Keratinocyte (primary cell): ENCODE data around the gene APCS. TPM values are rescaled to one million over a fixed set of nuclear protein-coding genes. Genes with fewer than 3 reads are reported as not detected.

ENCODE experiments used
- DNase-seq: peaks from one replicate; pipeline ENCODE4 v3.0.0-alpha.2; 2011; ENCODE audit warnings: low read depth, missing footprints, low spot score
- FAIRE-seq: peaks from 2 replicates; lab custom pipeline; 2011; peaks lifted over from hg19 to GRCh38; lab: Jason Lieb, UNC
- H2AFZ ChIP-seq: 2 replicates; pipeline ENCODE4 v1.6.0; 2012; ENCODE audit warnings: low read length, control low read depth, inconsistent platforms; ENCODE audit not compliant: control insufficient read depth
- H3K27ac ChIP-seq: 2 replicates; pipeline ENCODE4 v1.5.1; 2011; ENCODE audit warnings: low read length; ENCODE audit not compliant: control insufficient read depth, insufficient read depth
- H3K27me3 ChIP-seq: 3 replicates; pipeline ENCODE4 v1.6.0; 2011; ENCODE audit warnings: low read length; ENCODE audit not compliant: control insufficient read depth, insufficient read depth; ENCODE audit errors: extremely low read depth
- H3K36me3 ChIP-seq, 2 experiments: 2 replicates in 1 of 2; 3 replicates in 1 of 2; pipeline ENCODE4 v1.5.1; 2011; ENCODE audit warnings: low read length in 2 of 2, mild to moderate bottlenecking in 1 of 2; ENCODE audit not compliant: control insufficient read depth in 2 of 2, insufficient read depth in 2 of 2; ENCODE audit errors: extremely low read depth in 1 of 2
- H3K4me1 ChIP-seq: 3 replicates; pipeline ENCODE4 v1.5.1; 2011; ENCODE audit warnings: low read length; ENCODE audit not compliant: control insufficient read depth, insufficient read depth; ENCODE audit errors: extremely low read depth
- H3K4me2 ChIP-seq: 3 replicates; pipeline ENCODE4 v1.6.0; 2011; ENCODE audit warnings: low read depth, low read length; ENCODE audit not compliant: control insufficient read depth, insufficient read depth; ENCODE audit errors: extremely low read depth
- H3K4me3 ChIP-seq, 3 experiments: fragments of 200-600 bp in 1 of 3; sonication (generic) in 1 of 3; 2 replicates in 2 of 3; 3 replicates in 1 of 3; pipeline ENCODE4 v1.5.1; 2011 to 2016; ENCODE audit warnings: low read length in 3 of 3, mild to moderate bottlenecking in 3 of 3, control low read depth in 2 of 3, inconsistent platforms in 1 of 3, low read depth in 1 of 3, mixed read lengths in 1 of 3, mixed run types in 1 of 3, moderate library complexity in 1 of 3; ENCODE audit not compliant: control insufficient read depth in 2 of 3, insufficient read depth in 2 of 3; ENCODE audit errors: extremely low read depth in 1 of 3
- H3K79me2 ChIP-seq: 2 replicates; pipeline ENCODE4 v1.6.0; 2012; ENCODE audit warnings: low read length; ENCODE audit not compliant: control insufficient read depth, insufficient read depth
- H3K9ac ChIP-seq: 3 replicates; pipeline ENCODE4 v1.6.0; 2011; ENCODE audit warnings: low read length; ENCODE audit not compliant: control insufficient read depth, insufficient read depth; ENCODE audit errors: extremely low read depth
- H3K9me1 ChIP-seq: 3 replicates; pipeline ENCODE4 v1.6.0; 2011; ENCODE audit warnings: low read length; ENCODE audit not compliant: control insufficient read depth, insufficient read depth; ENCODE audit errors: extremely low read depth
- H3K9me3 ChIP-seq: 2 replicates; pipeline ENCODE4 v1.5.1; 2012; ENCODE audit warnings: low read depth, low read length; ENCODE audit not compliant: control insufficient read depth
- H4K20me1 ChIP-seq: 3 replicates; pipeline ENCODE4 v1.6.0; 2011; ENCODE audit warnings: low read length; ENCODE audit not compliant: control insufficient read depth, insufficient read depth; ENCODE audit errors: extremely low read depth
- EZH2 ChIP-seq: IDR thresholded peaks from one replicate; pipeline ENCODE4 v1.6.1; 2012; ENCODE audit warnings: inconsistent platforms, mild to moderate bottlenecking, low read length, moderate library complexity
- dilution Hi-C: fragments of 300-500 bp; cut with MboI; formaldehyde crosslinking; loops from one replicate; pipeline ENCODE4 v1.7.0; 2020; ENCODE audit warnings: low sequenced_read_pairs; ENCODE audit not compliant: extremely low pct_ligation_motif_present
- polyA plus RNA-seq, 5 experiments: library from polyadenylated mRNA; depleted of rRNA in 3 of 5; stranded (reverse) in 3 of 5; stranded (forward) in 1 of 5; unstranded in 1 of 5; fragments of >200 nt; gene quantifications; 1 replicate in 1 of 5; 2 replicates in 3 of 5; 3 replicates in 1 of 5; pipeline versions ENCODE4 v1.2.1 to v1.2.3, GENCODE V29; 2011 to 2012; ENCODE audit warnings: missing spikeins in 2 of 5, low read depth in 1 of 5, low replicate concordance in 1 of 5
- TF ChIP-seq, protein P1 (sequence below), 3 experiments: IDR thresholded peaks in 1 of 3; conservative IDR thresholded peaks in 1 of 3; optimal IDR thresholded peaks in 1 of 3; 2 replicates in 2 of 3; 3 replicates in 1 of 3; pipeline versions ENCODE3 to v1.5.1; 2011; ENCODE audit warnings: low read length in 3 of 3, mild to moderate bottlenecking in 3 of 3, moderate library complexity in 2 of 3, control low read depth in 1 of 3, inconsistent platforms in 1 of 3; ENCODE audit not compliant: insufficient read depth in 2 of 3; ENCODE audit errors: extremely low read depth in 1 of 3

APCS gene
- polyA plus RNA-seq, 1 donor (not counting 4 experiments of a cell fraction or from before 2014, with no cell fraction given): not detected

DNA sequence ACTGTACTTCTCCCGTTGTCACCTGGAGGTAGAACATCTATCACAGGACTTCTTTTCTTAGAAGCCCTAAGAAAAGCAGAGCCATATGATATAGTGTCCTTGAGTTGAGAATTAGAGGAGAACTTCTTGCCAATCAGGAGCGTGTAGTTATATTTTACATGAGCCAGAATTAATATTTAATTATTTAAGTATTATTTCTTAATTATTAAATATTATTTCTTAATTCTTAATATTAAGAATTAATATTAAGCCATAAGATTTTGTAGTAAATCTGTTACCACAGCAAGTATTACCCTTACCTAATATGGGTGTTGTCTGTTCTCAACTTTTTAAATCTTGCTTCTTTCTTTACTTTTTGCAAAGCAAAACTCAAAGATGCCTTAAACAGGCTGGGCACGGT lies 10.2 kb upstream of the APCS start:
- H3K9me1 ChIP-seq: no peaks in the 10 kb centered on the region
- no peak overlapping the region for H3K4me2 ChIP-seq
- dilution Hi-C loops: no loop called here
- no peaks in the 10 kb centered on the region for H3K79me2 ChIP-seq
- FAIRE-seq: no peak
- H3K36me3 ChIP-seq: no peaks in the 10 kb centered on the region
- no peaks in the 10 kb centered on the region for H3K9me3 ChIP-seq
- no peak for TF ChIP-seq EZH2
- TF ChIP-seq, protein P1, sequence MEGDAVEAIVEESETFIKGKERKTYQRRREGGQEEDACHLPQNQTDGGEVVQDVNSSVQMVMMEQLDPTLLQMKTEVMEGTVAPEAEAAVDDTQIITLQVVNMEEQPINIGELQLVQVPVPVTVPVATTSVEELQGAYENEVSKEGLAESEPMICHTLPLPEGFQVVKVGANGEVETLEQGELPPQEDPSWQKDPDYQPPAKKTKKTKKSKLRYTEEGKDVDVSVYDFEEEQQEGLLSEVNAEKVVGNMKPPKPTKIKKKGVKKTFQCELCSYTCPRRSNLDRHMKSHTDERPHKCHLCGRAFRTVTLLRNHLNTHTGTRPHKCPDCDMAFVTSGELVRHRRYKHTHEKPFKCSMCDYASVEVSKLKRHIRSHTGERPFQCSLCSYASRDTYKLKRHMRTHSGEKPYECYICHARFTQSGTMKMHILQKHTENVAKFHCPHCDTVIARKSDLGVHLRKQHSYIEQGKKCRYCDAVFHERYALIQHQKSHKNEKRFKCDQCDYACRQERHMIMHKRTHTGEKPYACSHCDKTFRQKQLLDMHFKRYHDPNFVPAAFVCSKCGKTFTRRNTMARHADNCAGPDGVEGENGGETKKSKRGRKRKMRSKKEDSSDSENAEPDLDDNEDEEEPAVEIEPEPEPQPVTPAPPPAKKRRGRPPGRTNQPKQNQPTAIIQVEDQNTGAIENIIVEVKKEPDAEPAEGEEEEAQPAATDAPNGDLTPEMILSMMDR (optimal IDR thresholded peaks at IDR 0.05 in 1 of 3, IDR thresholded peaks at IDR 0.05 in 1 of 3, conservative IDR thresholded peaks at IDR 0.05 in 1 of 3; ENCODE audit: extremely low read depth in 1 of 3, insufficient read depth in 2 of 3, low read length in 3 of 3): no peak
- no peak overlapping the region for H2AFZ ChIP-seq
- no peaks in the 10 kb centered on the region for H3K27me3 ChIP-seq
- H3K4me3 ChIP-seq: no peak overlapping the region
- no peaks in the 10 kb centered on the region for H3K4me1 ChIP-seq
- no peak overlapping the region for H3K27ac ChIP-seq
- DNase-seq: no peak
- H3K9ac ChIP-seq: no peak overlapping the region
- no peaks in the 10 kb centered on the region for H4K20me1 ChIP-seq

DNA sequence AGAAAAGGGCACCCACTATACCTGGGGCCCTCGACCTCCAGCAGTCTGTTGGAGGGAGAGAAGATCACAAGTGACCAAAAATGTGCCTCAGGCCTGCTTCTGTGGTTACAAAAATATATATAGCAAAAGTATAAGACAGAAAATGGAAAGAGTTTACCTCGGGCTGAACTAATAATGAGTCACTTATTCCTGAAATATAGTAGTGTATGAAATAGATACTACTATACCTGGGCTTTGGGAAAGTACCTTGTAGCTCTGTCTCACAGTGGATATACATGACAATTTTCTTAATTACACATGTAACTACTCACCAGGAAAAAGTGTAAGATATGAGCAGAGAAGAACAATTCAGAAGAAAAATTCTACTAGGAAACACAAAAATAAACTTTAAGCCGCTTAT lies 7.3 kb upstream of the APCS start:
- DNase-seq (no peak), FAIRE-seq (no peak)
- Histone ChIP-seq H3K4me1 (no peaks in the 10 kb centered on the region), H3K4me3 (no peak overlapping the region), H3K9me3 (no peaks in the 10 kb centered on the region), H3K9ac (no peak overlapping the region), H4K20me1 (no peaks in the 10 kb centered on the region), H3K36me3 (no peaks in the 10 kb centered on the region), H2AFZ (no peak overlapping the region), H3K79me2 (no peaks in the 10 kb centered on the region), H3K9me1 (no peaks in the 10 kb centered on the region), H3K27ac (no peak overlapping the region), H3K4me2 (no peak overlapping the region), H3K27me3 (no peaks in the 10 kb centered on the region)
- TF ChIP-seq, protein P1 (optimal IDR thresholded peaks at IDR 0.05 in 1 of 3, IDR thresholded peaks at IDR 0.05 in 1 of 3, conservative IDR thresholded peaks at IDR 0.05 in 1 of 3; ENCODE audit: extremely low read depth in 1 of 3, insufficient read depth in 2 of 3, low read length in 3 of 3): no peak
- no peak for TF ChIP-seq EZH2
- dilution Hi-C loops: no loop called here
